Measurements from ENCODE around the gene SMCR8. TPM values are rescaled to one million over a fixed set of nuclear protein-coding genes. Genes with fewer than 3 reads are reported as not detected.
A peak's percentile ranks its signal among the peaks of the same experiment; 100 is the strongest.

Gene SMCR8
- polyA plus RNA-seq, 1 experiment, result 9.2 TPM

DNA sequence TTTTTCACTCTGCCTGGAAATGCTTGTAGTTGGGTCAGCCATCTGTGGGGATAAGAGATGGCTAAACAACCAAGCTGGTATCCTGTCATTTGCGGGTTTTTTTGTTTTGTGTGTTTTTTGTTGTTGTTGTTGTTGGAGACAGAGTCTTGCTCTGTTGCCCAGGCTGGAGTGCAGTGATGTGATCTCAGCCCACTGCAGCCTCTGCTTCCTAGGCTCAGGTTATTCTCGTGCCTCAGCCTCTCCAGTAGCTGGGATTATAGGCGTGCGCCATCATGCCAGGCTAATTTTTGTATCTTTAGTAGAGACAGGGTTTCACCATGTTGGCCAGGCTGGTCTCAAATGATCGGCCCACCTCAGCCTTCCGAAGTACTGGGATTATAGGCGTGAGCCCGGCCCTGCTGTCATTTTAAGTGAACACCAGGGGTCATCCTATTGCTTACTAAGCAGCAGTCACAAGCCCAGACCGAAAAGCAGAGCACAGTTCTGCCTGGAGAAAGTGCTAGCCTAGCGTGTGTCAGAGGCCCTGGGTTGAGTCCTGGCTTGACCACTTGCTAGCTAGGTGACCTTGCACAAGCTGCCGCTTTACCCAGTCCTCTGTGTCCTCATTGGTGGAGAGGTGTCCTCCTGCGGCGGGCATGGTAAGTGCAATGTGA is 4.6 kb downstream of the SMCR8 start:
- H3K27me3 ChIP-seq (ENCODE audit: control insufficient read depth, insufficient read depth, low read length), result no peaks in the 10 kb centered on the region
- TF ChIP-seq CTCF (IDR thresholded peaks at IDR 0.05; ENCODE audit: insufficient read depth, low read depth, low read length), result peak; percentile 66
- peaks cover 29% of the 10 kb centered on the region for H3K36me3 ChIP-seq (ENCODE audit: control insufficient read depth, insufficient read depth, low read length)
- POLR2A ChIA-PET, result no interaction called here
- DNase-seq (ENCODE audit: low read depth), result no peak
- CTCF ChIA-PET, result interaction anchor here (0.6 to 2.3 kb wide), 11 partner anchors 14 to 178 kb away, joined by 3 to 14 read pairs (median 3); no protein-coding TSS in a partner anchor
- no peak overlapping the region for H3K4me3 ChIP-seq (ENCODE audit: low read depth, low read length)

GRCh38 chr17:18320301-18320700 is 5.2 kb downstream of the SMCR8 start:
- CTCF ChIA-PET, result interaction anchor here (0.9 to 2.3 kb wide), 8 partner anchors 13 to 179 kb away, joined by 3 to 14 read pairs (median 4); no protein-coding TSS in a partner anchor

DNA sequence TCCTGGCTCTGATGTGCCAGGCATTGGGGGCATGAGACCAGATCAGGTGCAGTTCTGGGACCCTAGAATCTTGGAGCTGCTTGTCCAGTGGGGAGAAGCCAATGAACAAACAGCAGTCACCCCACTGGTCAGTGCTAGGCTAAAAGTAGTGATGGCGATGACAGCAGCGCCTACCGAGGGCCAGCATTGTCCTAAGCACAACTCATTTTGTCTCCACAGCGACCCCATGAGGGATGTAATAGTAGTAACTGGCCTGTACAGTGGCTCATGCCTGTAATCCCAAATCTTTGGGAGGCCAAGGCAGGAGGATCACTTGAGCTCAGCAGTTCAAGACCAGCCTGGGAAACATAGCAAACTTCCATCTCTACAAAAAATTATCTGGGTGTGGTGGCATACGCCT is 6.2 kb downstream of the SMCR8 start:
- peak; percentile 16; the same call in 1 of the 2 replicates for TF ChIP-seq CTCF (IDR thresholded peaks at IDR 0.05; ENCODE audit: insufficient read depth, low read depth, low read length)
- ChIA-PET CTCF (interaction anchor here (1.6 to 2.3 kb wide), 3 partner anchors 12 to 175 kb away, joined by 3 to 14 read pairs (median 5); no protein-coding TSS in a partner anchor), POLR2A (no interaction called here)
- no peaks in the 10 kb centered on the region for H3K27me3 ChIP-seq (ENCODE audit: control insufficient read depth, insufficient read depth, low read length)
- H3K4me3 ChIP-seq (ENCODE audit: low read depth, low read length), result no peak overlapping the region
- peaks cover 31% of the 10 kb centered on the region for H3K36me3 ChIP-seq (ENCODE audit: control insufficient read depth, insufficient read depth, low read length)
- DNase-seq (ENCODE audit: low read depth), result no peak

More at GRCh38 chr17:18320301-18320700, 5.2 kb downstream of the SMCR8 start:
- H3K27me3 ChIP-seq (ENCODE audit: control insufficient read depth, insufficient read depth, low read length), result no peaks in the 10 kb centered on the region
- no peak for TF ChIP-seq CTCF (IDR thresholded peaks at IDR 0.05; ENCODE audit: insufficient read depth, low read depth, low read length)
- peaks cover 31% of the 10 kb centered on the region for H3K36me3 ChIP-seq (ENCODE audit: control insufficient read depth, insufficient read depth, low read length)
- no peak overlapping the region for H3K4me3 ChIP-seq (ENCODE audit: low read depth, low read length)
- no peak for DNase-seq (ENCODE audit: low read depth)
- POLR2A ChIA-PET, result no interaction called here

DNA sequence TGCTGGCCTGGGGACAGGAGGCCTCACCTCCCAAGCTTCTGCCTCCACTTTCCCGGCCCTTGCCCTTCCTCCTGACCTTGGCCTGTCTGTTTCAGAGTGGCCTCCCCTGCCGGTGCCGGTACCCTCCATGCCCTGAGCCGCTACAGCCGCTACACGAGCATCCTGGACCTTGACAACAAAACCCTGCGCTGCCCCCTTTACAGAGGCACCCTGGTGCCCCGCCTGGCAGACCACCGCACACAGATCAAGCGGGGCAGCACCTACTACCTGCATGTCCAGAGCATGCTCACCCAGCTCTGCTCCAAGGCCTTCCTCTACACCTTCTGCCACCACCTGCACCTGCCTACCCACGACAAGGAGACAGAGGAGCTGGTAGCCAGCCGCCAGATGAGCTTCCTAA is 7.4 kb downstream of the SMCR8 start:
- H3K27me3 ChIP-seq (ENCODE audit: control insufficient read depth, insufficient read depth, low read length), result no peaks in the 10 kb centered on the region
- no peak for TF ChIP-seq CTCF (IDR thresholded peaks at IDR 0.05; ENCODE audit: insufficient read depth, low read depth, low read length)
- ChIA-PET CTCF (interaction anchor here (1.7 kb wide), 1 partner anchor 10 kb away, joined by 4 read pairs; no protein-coding TSS in a partner anchor), POLR2A (no interaction called here)
- no peak for DNase-seq (ENCODE audit: low read depth)
- peaks cover 29% of the 10 kb centered on the region for H3K36me3 ChIP-seq (ENCODE audit: control insufficient read depth, insufficient read depth, low read length)
- no peak overlapping the region for H3K4me3 ChIP-seq (ENCODE audit: low read depth, low read length)

- no peak for TF ChIP-seq CTCF (IDR thresholded peaks at IDR 0.05; ENCODE audit: insufficient read depth, low read depth, low read length)
- CTCF ChIA-PET, result interaction anchor here (1.7 kb wide), 1 partner anchor 10 kb away, joined by 4 read pairs; no protein-coding TSS in a partner anchor
- H3K27me3 ChIP-seq (ENCODE audit: control insufficient read depth, insufficient read depth, low read length), result no peaks in the 10 kb centered on the region
- H3K36me3 ChIP-seq (ENCODE audit: control insufficient read depth, insufficient read depth, low read length), result peaks cover 27% of the 10 kb centered on the region
- DNase-seq (ENCODE audit: low read depth), result no peak
- POLR2A ChIA-PET, result no interaction called here
- no peak overlapping the region for H3K4me3 ChIP-seq (ENCODE audit: low read depth, low read length)
Measured at GRCh38 chr17:18323007-18323406, 7.9 kb downstream of the SMCR8 start.
